GM19397 (cell line): ENCODE results near the gene CAAP1.
"Not testable (repeated sequence)": the region's sequence is repeated elsewhere in the genome, so short reads cannot be mapped to it uniquely, and the experiment has no call there.

ENCODE experiments used
- ATAC-seq: cut with Tn5 transposase; IDR thresholded peaks from one replicate; pipeline ENCODE4 v1.9.1; 2021; ENCODE audit warnings: mild to moderate bottlenecking, moderate library complexity; ENCODE audit not compliant: unreplicated experiment

Gene CAAP1

DNA sequence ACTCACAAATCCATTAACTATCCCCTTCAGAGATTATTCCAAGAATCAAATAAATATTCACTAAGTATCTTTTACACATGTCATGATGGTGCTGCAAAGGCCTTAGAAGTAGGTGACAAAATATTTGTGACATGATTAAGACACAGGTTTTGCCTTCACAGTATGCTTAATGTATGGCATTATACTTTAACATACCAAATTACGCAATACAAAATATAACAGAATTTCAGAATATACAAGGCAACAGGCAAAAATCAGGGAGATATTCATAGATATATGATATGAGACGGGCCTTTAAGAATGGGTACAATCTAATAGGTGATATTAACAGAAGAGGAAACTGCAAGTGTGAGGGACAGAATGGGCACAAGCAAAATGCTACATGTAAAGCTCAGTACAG is 41.6 kb downstream of the CAAP1 start:
- ATAC-seq = no peak

DNA sequence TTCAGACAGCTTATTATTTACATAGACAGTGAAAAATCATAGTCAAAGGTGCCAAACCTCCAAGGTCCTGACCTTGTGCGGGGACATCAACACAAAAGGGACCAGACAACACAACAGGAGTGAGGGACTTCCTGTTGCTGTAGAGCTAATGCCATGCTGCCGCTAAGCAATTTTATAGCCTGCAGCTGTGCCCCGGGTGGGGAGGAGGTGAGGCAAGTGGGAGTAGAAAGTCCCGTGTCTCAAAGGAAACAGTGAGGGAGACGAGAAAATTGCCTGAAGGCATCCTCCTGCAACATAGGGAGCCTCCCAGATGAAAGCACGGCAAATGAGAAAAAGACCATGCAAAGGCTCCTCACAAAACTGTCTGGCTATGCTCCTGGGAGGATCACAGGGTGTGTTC is 58.8 kb downstream of the CAAP1 start:
- no peak for ATAC-seq

DNA sequence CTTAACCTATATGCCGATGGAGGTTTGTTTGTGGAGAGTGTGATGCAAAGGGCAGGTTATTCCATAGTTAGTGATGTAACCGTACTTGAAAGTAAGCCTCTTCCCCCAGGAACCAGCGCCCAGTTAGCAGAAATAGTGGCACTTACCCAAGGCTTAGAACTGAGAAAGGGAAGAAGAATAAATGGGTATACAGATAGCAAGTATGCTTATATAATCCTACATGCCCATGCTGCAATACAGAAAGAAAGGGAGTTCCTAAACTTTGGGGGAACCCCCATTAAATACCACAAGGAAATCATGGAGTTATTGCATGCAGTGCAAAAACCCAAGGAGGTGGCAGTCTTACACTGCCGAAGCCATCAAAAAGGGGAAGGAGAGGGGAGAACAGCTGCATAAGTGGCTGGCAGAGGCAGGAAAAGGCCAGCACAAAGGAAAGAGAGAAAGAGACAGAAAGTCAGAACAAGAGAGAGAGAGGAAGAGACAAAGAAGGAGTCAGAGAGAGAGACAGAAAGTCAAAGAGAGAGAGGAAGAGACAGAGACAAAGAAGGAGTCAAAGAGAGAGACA is 64.1 kb downstream of the CAAP1 start:
- ATAC-seq = not testable (repeated sequence)

DNA sequence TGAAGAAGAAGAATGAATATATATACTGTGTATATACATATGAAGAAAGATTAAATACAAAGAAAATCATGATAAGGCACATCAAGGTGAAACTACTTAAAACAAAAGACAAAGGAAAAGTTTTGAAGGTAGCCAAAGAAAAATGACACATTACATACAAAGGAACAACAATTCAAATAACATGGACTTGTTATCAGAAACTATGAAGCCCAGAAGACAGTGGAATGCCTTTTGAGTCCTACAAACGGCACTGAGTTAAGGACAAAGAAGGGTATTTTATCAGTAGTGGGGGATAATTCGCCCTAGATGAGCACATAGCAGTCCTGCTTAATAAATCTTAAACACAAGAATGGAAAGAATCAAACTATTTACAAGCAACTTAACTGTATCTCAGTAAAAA is 77.8 kb downstream of the CAAP1 start:
- no peak for ATAC-seq

DNA sequence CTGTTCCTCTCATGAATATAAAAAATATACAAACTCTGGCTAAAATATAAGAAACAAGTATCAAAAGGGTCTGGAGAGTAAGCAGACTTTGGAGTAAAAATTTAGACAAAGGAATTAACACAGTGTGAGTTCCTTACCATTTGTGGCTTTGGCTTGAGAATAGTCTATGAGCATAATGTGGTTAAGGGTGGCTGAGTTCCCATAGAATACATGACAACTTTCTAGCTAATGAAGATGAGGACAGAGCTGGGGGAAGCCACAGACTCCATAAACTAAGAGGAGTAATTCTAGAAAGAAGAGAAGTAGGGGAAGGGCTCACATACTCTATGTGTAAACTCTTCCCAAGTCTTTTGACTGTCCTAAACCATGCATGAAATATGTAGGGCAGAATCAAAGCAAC is 79.4 kb downstream of the CAAP1 start:
- ATAC-seq = no peak

DNA sequence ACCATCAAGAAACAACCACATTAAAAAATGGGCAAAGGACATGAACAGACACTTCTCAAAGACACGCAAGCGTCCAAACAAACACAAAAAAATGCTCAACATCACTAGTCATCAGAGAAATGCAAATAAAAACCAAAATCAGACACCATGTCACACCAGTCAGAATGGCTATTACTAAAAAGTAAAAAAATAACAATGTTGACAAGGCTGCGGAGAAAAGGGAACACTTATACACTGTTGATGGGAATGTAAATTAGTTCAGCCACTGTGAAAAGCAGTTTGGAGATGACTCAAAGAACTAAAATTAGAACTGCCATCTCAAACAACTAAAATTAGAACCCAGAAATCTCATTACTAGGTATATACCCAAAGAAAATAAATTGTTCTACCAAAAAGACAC is 80.4 kb downstream of the CAAP1 start:
- ATAC-seq = no peak

DNA sequence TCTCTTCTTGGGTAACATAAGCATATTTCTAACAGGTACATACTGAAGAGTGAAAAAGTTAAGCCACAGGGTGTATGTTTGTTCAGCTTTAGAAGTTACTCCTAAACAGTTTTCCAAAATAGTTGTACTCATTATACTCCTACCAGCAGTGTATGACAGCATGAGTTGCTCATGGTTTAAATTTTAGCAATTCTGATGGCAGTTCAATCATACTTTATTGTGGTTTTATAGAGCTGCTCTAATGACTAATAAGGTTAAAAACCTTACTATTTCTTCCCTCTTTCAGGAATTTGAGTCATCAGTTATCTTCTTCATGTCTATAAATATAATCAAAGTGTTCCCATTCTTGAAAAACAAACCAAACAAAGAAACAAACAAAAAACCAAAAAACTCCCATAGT is 81.5 kb downstream of the CAAP1 start:
- no peak for ATAC-seq

DNA sequence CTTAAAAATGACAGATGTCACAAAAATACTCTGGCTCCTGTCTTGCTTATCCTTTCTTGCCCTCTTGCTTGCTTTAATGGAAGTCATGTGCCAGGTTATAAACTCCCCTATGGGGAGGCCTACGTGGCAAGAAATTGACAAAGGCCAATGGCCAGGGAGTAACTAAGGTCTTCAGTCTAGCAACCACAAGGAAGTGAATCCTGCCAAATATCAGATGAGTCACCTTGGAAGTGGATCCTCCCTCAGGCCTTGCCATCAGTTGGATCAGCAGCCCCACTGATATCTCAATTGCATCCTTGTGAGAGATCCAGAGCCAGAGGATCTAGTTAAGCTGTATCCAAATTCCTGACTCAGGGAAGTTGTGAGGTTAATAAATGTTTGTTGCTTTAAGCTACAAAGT is 82.8 kb downstream of the CAAP1 start:
- ATAC-seq = no peak

DNA sequence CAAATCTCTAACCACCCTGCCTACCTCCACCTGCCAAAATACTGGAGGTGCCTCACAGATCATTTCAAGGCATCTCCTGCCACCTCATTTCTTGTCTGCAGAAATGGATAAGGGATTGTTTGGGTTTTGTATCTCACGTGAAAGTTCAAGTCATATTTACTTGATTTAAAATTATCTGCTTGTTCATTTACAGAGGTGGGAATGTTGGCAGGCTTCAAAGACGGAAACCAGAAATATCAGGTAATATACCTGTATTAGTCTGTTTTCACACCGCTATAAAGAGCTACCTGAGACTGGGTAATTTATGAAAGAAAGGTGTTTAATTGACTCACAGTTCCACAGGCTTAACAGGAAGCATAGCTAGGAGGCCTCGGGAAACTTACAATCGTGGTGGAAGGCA is 85.4 kb downstream of the CAAP1 start:
- no peak for ATAC-seq

DNA sequence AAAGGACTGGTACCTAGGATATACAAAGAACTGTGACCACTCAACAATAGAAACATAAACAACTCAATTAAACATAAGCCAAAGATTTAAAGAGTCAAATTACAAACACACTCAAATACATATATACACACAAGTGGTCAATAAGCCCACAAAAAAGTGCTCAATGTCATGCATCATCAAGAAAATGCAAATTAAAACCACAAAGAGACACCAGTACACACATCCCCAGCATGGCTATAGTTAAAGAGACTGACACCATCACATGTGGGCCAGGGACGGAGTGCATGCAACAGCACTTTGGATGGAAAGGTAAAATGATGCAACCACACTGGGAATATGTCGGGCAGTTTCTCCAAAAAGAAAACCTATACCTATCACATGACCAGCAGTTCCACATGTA is 89.7 kb downstream of the CAAP1 start:
- ATAC-seq = no peak

DNA sequence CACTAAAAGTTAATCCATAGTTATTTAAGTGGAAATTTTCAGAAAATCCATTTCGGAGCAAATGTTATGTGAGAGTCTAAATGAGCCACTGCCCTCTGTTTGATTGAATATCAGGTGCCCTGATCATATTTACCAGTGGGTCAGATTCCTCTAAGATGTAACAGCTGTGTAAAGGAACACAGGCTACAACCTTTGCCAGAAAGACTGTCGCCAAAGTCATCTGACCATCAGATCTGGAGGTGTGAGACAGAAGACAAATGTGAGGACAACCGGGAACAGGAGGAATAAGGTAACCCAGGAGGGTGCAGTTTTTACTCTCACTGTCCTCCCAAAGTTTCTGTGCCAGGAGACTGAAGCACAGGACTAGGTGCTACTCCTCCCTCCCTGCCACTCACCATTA is 90.8 kb downstream of the CAAP1 start:
- ATAC-seq = no peak

DNA sequence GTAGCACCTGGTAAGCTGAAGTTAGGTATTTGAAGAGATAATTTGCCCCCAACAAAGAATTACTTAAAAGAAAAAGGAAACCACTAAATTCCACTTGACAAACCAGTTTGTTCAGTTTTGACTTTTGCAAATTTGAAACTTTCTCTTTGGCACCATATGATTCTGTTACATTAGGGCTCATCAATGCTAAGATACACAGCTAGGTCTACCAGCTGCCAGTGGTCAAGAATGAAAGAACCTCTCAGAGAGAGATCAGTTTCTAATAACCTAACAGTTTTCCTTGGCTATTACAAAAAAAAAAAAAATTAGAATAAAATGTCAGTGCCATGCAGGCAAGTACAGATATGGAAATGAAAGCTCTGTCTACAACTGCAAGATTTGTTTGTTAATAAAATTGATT is 92.3 kb downstream of the CAAP1 start:
- ATAC-seq = no peak

DNA sequence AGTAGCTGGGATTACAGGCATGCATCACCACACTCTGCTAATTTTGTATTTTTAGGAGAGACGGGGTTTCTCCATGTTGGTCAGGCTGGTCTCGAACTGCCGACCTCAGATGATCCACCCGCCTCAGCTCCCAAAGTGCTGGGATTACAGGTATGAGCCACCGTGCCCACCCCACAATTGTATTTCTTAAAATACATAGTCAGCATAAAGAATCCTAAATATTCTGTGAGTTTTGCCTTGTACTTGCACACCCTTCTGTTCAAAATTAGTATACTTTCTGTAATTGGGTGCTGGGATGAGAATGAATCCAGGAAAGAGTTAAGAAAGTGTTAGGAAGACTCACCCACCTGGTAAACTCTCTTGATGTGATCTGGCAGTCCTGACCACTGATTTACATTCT is 101.3 kb downstream of the CAAP1 start:
- no peak for ATAC-seq
